GM12878 (cell line): ENCODE results near the gene NPB. TPM values are rescaled to one million over a fixed set of nuclear protein-coding genes. Genes with fewer than 3 reads are reported as not detected.

Experiments
- CHD4 ChIP-seq: fragments of 200-600 bp; sonication (generic); IDR thresholded peaks from 2 replicates; pipeline ENCODE4 v1.6.1; 2016; ENCODE audit warnings: mild to moderate bottlenecking
- MYC ChIP-seq: IDR thresholded peaks from 2 replicates; pipeline ENCODE4 v1.6.1; 2011; ENCODE audit warnings: mild to moderate bottlenecking, low read length, moderate library complexity, inconsistent platforms; ENCODE audit not compliant: insufficient read depth, insufficient replicate concordance, insufficient read length, severe bottlenecking
- NR2C2 ChIP-seq: IDR thresholded peaks from 2 replicates; pipeline ENCODE4 v1.6.1; 2011; ENCODE audit warnings: borderline replicate concordance, low read depth; ENCODE audit not compliant: control insufficient read depth, insufficient read length
- POLR2AphosphoS2 ChIP-seq: IDR thresholded peaks from 2 replicates; pipeline ENCODE4 v1.6.1; 2011; ENCODE audit warnings: low read depth, mild to moderate bottlenecking, low read length, improper control_type of control experiment, moderate library complexity
- POLR2AphosphoS5 ChIP-seq: IDR thresholded peaks from 2 replicates; pipeline ENCODE4 v1.6.1; 2011; ENCODE audit warnings: mild to moderate bottlenecking, low read length, inconsistent platforms
- RAD51 ChIP-seq: fragments of 450-650 bp; IDR thresholded peaks from 2 replicates; pipeline ENCODE4 v1.6.1; 2016; ENCODE audit warnings: moderate library complexity, mild to moderate bottlenecking, inconsistent platforms
- SIN3A ChIP-seq: IDR thresholded peaks from 2 replicates; pipeline ENCODE4 v1.6.1; 2012; ENCODE audit warnings: low read depth, low read length, improper control_type of control experiment
- SUPT20H ChIP-seq: IDR thresholded peaks from 2 replicates; pipeline ENCODE4 v1.6.1; 2011; ENCODE audit warnings: low read depth, mild to moderate bottlenecking, low read length, moderate library complexity, borderline replicate concordance; ENCODE audit not compliant: control insufficient read depth
- YY1 ChIP-seq: IDR thresholded peaks from 2 replicates; pipeline ENCODE4 v1.6.1; 2011; ENCODE audit warnings: low read depth, mild to moderate bottlenecking, low read length
- ZNF384 ChIP-seq: IDR thresholded peaks from 2 replicates; pipeline ENCODE4 v1.6.1; 2012; ENCODE audit warnings: low read depth, mild to moderate bottlenecking, low read length, improper control_type of control experiment, borderline replicate concordance
- ZZZ3 ChIP-seq: IDR thresholded peaks from 2 replicates; pipeline ENCODE4 v1.6.1; 2011; ENCODE audit warnings: low read depth; ENCODE audit not compliant: control insufficient read depth, insufficient read length
- polyA plus RNA-seq, 11 experiments: library from polyadenylated mRNA; depleted of rRNA in 4 of 11; unstranded in 6 of 11; stranded (reverse) in 5 of 11; fragments of >200 nt; fragmentation: Nextera tagmentation in 4 of 11; fragmentation: Illumina TruSeq in 1 of 11; extraction: Ambion mirVana in 4 of 11; extraction: Trizol in 1 of 11; gene quantifications; 1 replicate in 1 of 11; 2 replicates in 10 of 11; pipeline versions ENCODE4 v1.2.1 to v1.2.3, GENCODE V29; 2011 to 2016; ENCODE audit warnings: inconsistent platforms in 2 of 11, missing spikeins in 2 of 11, low read depth in 1 of 11
- total RNA-seq, 4 experiments: library from RNA; depleted of rRNA in 3 of 4; stranded (reverse); fragments of >200 nt in 3 of 4; fragmentation: Illumina TruSeq in 1 of 4; extraction: Trizol in 1 of 4; gene quantifications; 2 replicates each; pipeline versions ENCODE4 v1.2.1 to v1.2.3, GENCODE V29; 2013 to 2021
- TF ChIP-seq, protein P1 (sequence below): fragments of 450-650 bp; IDR thresholded peaks from 2 replicates; pipeline ENCODE4 v1.6.1; 2017; ENCODE audit warnings: mild to moderate bottlenecking, low read depth, inconsistent platforms; ENCODE audit not compliant: poor library complexity, severe bottlenecking
- TF ChIP-seq, protein P2 (sequence below): IDR thresholded peaks from 2 replicates; pipeline ENCODE4 v1.6.1; 2011; ENCODE audit warnings: mild to moderate bottlenecking, low read depth, low read length, moderate library complexity; ENCODE audit not compliant: insufficient replicate concordance
- TF ChIP-seq, protein P3 (sequence below): IDR thresholded peaks from 2 replicates; pipeline ENCODE4 v1.6.1; 2011; ENCODE audit warnings: low read depth, low read length, improper control_type of control experiment, borderline replicate concordance

The NPB gene
- total and polyA plus RNA-seq, 10 of the 15 experiments (the other 5 are each of a cell fraction or from before 2014, with no cell fraction given), result 0.03 to 0.40 (median 0.15) TPM; not detected in 2

DNA sequence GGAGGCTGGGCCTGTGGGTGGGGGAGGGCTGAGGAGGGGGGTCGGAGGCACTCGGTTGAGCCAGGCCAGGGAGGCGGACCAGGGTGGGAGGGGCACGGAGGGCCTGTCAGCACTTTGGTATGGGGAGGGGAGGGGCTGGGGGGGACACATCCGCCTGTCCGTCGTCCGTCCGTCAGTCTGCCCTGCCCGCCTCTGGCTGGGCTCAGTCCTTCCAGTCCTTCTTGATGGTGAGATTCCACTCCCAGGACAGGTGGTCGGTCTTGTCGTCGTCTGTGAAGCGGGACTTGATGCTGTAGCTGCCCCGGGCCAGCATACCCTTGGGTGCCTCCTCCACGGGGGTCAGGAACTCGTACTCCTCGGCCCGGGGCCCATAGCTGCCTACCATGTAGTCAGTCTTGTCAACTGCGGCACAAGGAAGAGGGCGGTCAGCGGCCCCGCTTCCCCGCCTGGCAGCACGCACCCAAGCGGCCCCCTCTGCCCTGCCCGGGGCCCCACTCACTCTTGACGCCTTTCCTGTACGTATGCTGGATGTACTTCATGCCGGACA, 33.3 kb upstream of the NPB start (continued):
- TF ChIP-seq CHD4 (no peak), ZZZ3 (no peak), NR2C2 (no peak), MYC (no peak), SIN3A (no peak), POLR2AphosphoS5 (peak; percentile 51), YY1 (no peak), RAD51 (no peak), ZNF384 (no peak), SUPT20H (no peak), POLR2AphosphoS2 (no peak; the same call in 1 of the 2 replicates)
- TF ChIP-seq, protein P1, sequence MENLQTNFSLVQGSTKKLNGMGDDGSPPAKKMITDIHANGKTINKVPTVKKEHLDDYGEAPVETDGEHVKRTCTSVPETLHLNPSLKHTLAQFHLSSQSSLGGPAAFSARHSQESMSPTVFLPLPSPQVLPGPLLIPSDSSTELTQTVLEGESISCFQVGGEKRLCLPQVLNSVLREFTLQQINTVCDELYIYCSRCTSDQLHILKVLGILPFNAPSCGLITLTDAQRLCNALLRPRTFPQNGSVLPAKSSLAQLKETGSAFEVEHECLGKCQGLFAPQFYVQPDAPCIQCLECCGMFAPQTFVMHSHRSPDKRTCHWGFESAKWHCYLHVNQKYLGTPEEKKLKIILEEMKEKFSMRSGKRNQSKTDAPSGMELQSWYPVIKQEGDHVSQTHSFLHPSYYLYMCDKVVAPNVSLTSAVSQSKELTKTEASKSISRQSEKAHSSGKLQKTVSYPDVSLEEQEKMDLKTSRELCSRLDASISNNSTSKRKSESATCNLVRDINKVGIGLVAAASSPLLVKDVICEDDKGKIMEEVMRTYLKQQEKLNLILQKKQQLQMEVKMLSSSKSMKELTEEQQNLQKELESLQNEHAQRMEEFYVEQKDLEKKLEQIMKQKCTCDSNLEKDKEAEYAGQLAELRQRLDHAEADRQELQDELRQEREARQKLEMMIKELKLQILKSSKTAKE, result no peak
- TF ChIP-seq, protein P2, sequence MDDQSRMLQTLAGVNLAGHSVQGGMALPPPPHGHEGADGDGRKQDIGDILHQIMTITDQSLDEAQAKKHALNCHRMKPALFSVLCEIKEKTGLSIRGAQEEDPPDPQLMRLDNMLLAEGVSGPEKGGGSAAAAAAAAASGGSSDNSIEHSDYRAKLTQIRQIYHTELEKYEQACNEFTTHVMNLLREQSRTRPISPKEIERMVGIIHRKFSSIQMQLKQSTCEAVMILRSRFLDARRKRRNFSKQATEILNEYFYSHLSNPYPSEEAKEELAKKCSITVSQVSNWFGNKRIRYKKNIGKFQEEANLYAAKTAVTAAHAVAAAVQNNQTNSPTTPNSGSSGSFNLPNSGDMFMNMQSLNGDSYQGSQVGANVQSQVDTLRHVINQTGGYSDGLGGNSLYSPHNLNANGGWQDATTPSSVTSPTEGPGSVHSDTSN, result peak; percentile 53
- TF ChIP-seq, protein P3, sequence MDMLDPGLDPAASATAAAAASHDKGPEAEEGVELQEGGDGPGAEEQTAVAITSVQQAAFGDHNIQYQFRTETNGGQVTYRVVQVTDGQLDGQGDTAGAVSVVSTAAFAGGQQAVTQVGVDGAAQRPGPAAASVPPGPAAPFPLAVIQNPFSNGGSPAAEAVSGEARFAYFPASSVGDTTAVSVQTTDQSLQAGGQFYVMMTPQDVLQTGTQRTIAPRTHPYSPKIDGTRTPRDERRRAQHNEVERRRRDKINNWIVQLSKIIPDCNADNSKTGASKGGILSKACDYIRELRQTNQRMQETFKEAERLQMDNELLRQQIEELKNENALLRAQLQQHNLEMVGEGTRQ, result no peak
